SK-N-MC (cell line): Measurements from ENCODE around the gene ABCF2.

ENCODE experiments used
- DNase-seq: peaks from one replicate; pipeline ENCODE4 v3.0.0-alpha.2; 2011; ENCODE audit warnings: low read depth, low spot score
- H3K27ac ChIP-seq: fragments of 200-600 bp; sonication (generic); 2 replicates; pipeline ENCODE4 v1.5.1; 2016; ENCODE audit warnings: mixed run types
- H3K36me3 ChIP-seq: fragments of 200-600 bp; sonication (generic); 2 replicates; pipeline ENCODE4 v1.6.1; 2017; ENCODE audit warnings: antibody characterized with exemption, low read length, mixed read lengths; ENCODE audit not compliant: insufficient read depth
- H3K4me3 ChIP-seq: fragments of 200-600 bp; sonication (generic); 2 replicates; pipeline ENCODE4 v1.5.1; 2016
- H3K9ac ChIP-seq: fragments of 200-600 bp; sonication (generic); 2 replicates; pipeline ENCODE4 v1.8.0; 2017; ENCODE audit warnings: mixed run types, mixed read lengths; ENCODE audit not compliant: insufficient read length
- H3K9me3 ChIP-seq: fragments of 200-600 bp; sonication (generic); 2 replicates; pipeline ENCODE4 v1.6.1; 2017; ENCODE audit warnings: low read depth, mild to moderate bottlenecking, antibody characterized with exemption, low read length, moderate library complexity, mixed read lengths
- EZH2 ChIP-seq: fragments of 200-600 bp; sonication (generic); IDR thresholded peaks from one replicate; pipeline ENCODE4 v1.6.1; 2017; ENCODE audit warnings: antibody characterized with exemption
- FOXP2 ChIP-seq: optimal IDR thresholded peaks from 2 replicates; pipeline ENCODE3; 2011; ENCODE audit warnings: mild to moderate bottlenecking, moderate library complexity; ENCODE audit not compliant: insufficient read depth; ENCODE audit errors: extremely low read length, control extremely low read depth
- POLR2AphosphoS5 ChIP-seq: IDR thresholded peaks from 2 replicates; pipeline ENCODE4 v1.6.1; 2012; ENCODE audit warnings: mild to moderate bottlenecking, low read depth, low read length, borderline replicate concordance

The ABCF2 gene

DNA sequence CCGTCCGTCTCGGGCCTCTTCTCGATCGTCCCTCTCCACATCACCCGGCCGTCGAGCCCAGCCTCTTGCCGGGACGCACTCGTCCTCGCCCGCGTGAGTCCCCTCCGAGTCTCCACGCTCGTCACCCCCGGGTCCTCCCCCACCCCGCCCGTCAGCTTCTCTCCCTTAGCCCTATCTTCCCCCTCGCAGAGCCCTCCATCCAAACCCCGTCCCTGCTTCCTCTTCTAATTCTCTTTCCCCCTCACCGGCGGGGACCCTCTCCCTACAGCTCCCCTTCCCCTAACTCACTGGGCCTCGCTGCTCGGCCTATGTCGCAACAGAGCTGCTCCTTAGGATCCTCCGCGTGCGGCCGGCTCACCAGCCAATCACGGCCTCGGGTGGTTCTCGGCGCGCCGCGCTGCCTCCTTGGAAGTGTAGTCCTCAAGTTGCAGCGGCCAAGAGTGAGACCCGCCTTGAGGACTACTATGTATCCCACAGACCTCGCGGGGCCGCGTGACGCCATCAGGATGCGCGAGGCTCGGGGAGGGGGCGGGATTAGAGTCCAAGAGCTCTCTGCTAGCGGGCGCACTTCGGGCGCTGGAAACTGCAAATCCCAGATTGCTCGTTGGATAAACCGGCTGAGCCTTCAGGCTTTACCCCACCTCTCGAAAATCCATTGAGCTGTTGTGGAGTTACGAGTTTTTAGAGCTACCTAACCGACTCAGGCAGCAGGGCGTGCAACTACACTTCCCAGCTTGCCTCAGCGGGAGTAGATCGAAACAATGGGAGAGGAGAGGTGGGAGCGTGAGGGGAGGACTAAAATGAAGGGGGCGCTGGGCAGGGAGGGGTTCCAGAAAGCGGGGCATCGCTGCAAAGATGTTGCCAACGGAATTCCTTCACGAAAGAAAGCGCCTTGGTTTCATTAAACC, at the start of gene ABCF2:
Gene ABCF2, minus strand, starts transcription at position 331 of the 908 bp plus-strand sequence. CDS start 747 bp downstream, outside the sequence.
- peak; percentile 92 for DNase-seq
- TF ChIP-seq EZH2 (no peak), FOXP2 (peak; percentile 39), POLR2AphosphoS5 (peak; percentile 88)
- Histone ChIP-seq H3K9me3 (no peaks in the 10 kb centered on the region), H3K4me3 (peak within 1 kb of the TSS; percentile 85), H3K9ac (peak within 1 kb of the TSS; percentile 90), H3K27ac (peak within 1 kb of the TSS; percentile 71), H3K36me3 (peaks cover 37% of the 10 kb centered on the region)

DNA sequence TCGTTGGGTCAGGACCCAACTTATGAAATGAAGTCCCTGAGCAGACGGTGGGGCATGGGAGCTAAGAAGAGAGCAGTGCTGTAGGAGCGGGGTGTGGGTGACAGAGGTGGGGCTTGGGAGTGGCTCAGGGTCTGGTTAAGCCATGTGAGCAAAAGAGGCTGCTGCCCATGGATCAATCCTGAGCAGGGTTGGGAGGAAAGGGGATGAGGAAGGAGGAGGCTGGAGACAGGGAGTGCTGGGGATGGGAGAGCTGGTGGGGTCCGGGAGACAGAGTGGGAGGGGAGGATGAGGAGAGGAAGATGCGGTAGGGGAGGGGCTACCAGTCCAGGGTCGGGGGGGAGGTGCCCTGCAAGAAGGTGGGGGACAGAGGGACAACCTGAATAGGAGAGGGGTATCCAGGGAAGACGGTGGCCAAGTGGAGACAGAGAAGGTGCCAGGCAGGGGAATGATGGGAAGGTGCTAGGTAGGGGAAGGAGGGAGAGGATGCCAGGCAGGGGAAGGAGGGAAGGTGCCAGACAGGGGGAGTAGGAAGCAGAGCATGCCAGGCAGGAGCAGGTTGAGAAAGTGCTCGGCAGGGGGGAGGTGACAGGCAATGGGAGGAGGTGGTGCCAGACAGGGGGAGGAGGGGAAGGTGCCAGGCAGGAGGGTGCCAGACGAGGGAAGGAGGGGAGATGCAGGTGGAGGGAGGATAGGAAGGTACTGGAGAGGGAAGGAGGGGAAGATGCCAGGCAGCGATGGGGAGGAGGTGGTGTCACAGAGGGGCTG, 49.0 kb upstream of the ABCF2 start:
- Histone ChIP-seq H3K4me3 (0 out of 2 replicates have a peak overlapping the region, but pooled peaks have one; percentile 42), H3K9me3 (no peaks in the 10 kb centered on the region), H3K36me3 (no peaks in the 10 kb centered on the region), H3K9ac (no peak overlapping the region), H3K27ac (no peak overlapping the region)
- TF ChIP-seq POLR2AphosphoS5 (no peak), FOXP2 (no peak), EZH2 (no peak)
- no peak for DNase-seq

DNA sequence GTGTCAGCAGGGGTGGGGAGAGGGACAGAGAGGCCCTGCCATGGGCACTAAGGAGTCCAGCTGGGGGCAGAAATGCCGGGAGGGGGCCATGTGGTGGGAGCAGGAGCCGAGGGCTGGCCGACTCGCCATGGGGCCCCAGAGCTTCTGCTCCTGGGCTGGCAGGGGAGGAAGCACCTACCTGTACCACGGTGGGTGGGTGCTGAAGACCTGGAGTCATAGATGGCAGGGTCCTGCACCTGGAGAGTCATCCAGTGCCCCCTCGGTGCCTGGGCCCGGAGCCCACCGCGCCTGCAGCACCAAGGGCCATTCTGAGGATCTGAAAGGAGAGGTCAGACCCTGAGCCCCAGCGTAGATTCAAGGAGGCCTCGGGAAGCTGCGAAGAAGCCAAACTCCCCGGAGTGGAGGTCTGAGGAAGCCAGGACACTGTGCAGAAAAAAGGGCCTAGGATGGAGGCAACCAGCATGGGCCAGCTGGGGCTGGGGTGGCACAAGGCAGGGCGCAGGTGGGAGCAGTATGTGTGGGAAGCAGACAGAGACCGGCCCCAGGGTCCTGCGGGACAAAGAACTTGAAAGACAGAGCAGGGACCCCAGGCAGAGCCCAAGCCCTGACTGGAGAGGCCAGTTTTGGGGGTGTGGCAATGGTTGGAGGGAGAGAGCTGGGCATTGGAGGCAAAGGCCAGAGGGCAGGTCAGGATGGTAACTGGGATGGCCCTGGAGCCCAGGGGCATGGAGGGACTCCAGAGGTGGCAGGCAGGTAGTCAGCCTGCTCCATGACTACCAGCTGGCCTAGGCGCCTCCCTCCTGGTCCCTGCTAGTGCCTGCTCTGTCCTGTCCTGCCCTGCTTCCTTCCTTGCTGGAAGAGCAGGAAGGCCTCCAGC, 48.2 kb upstream of the ABCF2 start:
- Histone ChIP-seq H3K9ac (no peak overlapping the region), H3K4me3 (no peak overlapping the region), H3K36me3 (no peaks in the 10 kb centered on the region), H3K9me3 (no peaks in the 10 kb centered on the region), H3K27ac (no peak overlapping the region)
- TF ChIP-seq FOXP2, result no peak
- no peak for TF ChIP-seq POLR2AphosphoS5
- TF ChIP-seq EZH2, result no peak
- DNase-seq, result no peak

DNA sequence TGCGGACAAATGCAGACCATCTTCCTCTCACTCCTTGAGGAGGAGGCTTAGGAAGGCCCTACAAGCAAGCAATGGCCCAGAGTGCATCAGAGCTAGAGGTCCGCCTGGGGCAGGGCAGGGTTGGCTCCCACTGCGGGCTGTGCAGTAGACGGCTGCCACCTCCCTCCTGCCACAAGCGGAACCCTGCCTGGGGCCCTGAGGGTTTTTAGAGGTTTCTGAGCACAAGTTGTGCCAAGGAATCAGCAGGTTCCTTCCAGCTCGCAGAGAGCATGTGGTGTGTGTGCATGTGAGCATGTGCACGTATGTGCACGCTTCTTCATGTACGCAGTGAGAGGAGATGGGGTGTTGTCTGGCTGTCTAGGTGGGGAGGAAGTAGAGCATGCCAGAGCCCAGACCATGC, 47.4 kb upstream of the ABCF2 start:
- H3K36me3 ChIP-seq, result no peaks in the 10 kb centered on the region
- H3K4me3 ChIP-seq, result no peak overlapping the region
- H3K27ac ChIP-seq, result no peak overlapping the region
- no peak for DNase-seq
- TF ChIP-seq FOXP2, result no peak
- no peak for TF ChIP-seq EZH2
- no peak for TF ChIP-seq POLR2AphosphoS5
- H3K9me3 ChIP-seq, result no peaks in the 10 kb centered on the region
- no peak overlapping the region for H3K9ac ChIP-seq

DNA sequence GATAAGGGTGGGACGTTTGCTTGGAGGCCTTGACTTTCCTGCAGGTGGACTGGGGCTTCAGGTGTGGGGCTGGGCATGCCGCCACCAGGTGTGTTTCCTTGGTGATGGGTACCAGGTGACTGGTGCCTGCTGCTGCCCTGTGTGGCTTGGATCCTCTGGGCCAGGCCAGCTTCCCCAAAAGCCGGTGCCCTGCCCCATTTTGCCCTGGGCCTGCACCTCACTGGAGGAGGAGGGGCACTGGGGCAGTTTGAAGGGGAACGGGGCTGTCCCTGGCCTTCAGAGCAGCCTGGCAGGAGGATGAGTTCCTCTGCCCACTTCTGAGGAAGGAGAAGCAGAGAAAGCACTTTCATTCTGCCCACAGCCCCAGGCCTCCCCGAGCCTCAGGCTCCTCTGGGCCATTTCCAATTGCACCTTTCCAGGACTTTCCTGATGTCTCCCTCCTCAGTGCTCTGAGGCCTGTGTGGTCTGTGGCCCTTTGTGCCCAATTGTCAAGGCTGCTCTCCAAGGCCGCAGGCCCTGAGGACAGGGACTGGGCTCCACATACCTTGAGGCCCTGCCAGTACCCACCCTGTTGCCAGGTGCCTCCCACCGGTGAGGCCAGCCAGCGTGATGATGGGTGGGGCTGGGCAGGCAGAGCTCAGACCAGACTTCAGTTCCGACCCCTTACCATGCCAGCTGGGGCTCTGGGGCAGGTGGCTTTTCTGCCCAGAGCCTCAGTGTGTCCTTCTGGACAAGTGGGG, 46.8 kb upstream of the ABCF2 start:
- no peaks in the 10 kb centered on the region for H3K9me3 ChIP-seq
- no peak overlapping the region for H3K9ac ChIP-seq
- no peak overlapping the region for H3K27ac ChIP-seq
- H3K4me3 ChIP-seq, result no peak overlapping the region
- no peak for TF ChIP-seq POLR2AphosphoS5
- no peak for TF ChIP-seq FOXP2
- TF ChIP-seq EZH2, result no peak
- H3K36me3 ChIP-seq, result no peaks in the 10 kb centered on the region
- no peak for DNase-seq

DNA sequence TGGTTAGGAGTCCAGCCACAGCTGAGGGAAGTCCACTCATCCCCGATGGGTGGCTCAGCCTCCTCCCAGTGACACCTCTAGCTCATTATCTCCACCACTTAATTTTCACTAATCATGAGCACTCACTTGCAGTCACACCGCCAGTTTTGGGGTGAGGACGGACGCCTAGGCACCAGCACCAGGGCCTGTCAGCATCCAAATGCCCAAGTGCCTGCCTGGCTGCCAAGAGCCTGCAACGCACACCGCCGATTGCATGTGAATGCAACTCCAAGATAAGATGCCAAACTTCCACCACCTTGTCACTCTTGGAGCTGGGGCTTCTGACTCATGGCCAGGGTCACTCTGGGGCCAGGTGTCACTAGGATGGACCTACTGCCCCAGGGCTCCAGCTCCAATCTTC, 45.9 kb upstream of the ABCF2 start:
- no peaks in the 10 kb centered on the region for H3K9me3 ChIP-seq
- no peak for TF ChIP-seq FOXP2
- TF ChIP-seq POLR2AphosphoS5, result no peak
- no peak for TF ChIP-seq EZH2
- H3K36me3 ChIP-seq, result no peaks in the 10 kb centered on the region
- no peak overlapping the region for H3K9ac ChIP-seq
- no peak overlapping the region for H3K27ac ChIP-seq
- no peak overlapping the region for H3K4me3 ChIP-seq
- no peak for DNase-seq

DNA sequence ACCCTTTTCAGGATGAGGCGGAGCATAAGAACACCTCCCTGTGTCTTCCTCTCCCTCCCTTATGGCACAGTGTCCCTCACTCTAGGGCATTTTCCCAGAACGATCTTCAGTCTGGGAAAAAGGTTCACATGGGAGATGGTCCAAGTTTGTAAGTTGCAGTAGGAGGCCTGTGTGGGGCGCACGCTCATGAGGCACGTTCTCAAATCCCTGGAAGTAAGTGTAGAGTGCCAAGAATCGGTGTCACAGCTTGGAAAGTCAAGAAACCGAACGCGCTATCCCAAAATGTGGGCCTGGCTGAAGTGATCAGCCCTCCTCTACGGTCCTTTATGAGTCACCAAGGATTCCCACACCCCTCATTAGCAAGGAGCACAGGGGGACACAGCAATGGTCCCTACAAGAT, 45.4 kb upstream of the ABCF2 start:
- Histone ChIP-seq H3K9ac (no peak overlapping the region), H3K4me3 (peak overlapping the region; percentile 34; the same call in 1 of the 2 replicates), H3K9me3 (no peaks in the 10 kb centered on the region), H3K27ac (no peak overlapping the region), H3K36me3 (no peaks in the 10 kb centered on the region)
- DNase-seq, result no peak
- no peak for TF ChIP-seq FOXP2
- no peak for TF ChIP-seq EZH2
- TF ChIP-seq POLR2AphosphoS5, result no peak
